WTC11 (cell line): Measurements from ENCODE around the gene TMEM238. TPM values are rescaled to one million over a fixed set of nuclear protein-coding genes. Genes with fewer than 3 reads are reported as not detected.

Experiments
- ATAC-seq: fragments of 200-7000 bp; cut with Tn5 transposase; 2 replicates; pipeline ENCODE4 v1.10.0; 2021; ENCODE audit warnings: mild to moderate bottlenecking, moderate library complexity
- CTCF ChIA-PET: fragments of 300-600 bp; sonication (Branson Sonifier 250); formaldehyde crosslinking; loops from one replicate; lab custom pipeline; 2021; ENCODE audit warnings: antibody characterized with exemption; lab: Charles Lee
- POLR2A ChIA-PET: fragments of 350-600 bp; sonication (Branson Sonifier 250); formaldehyde crosslinking; loops from one replicate; lab custom pipeline; 2021; ENCODE audit warnings: antibody characterized with exemption; lab: Charles Lee
- DNase-seq: peaks from one replicate; pipeline ENCODE4 v3.0.0; 2021; ENCODE audit warnings: low spot score
- H3K27ac Mint-ChIP-seq: 2 replicates; pipeline ENCODE4 v1.8.0; 2021; ENCODE audit warnings: mixed read lengths
- H3K27me3 Mint-ChIP-seq: 2 replicates; pipeline ENCODE4 v1.8.0; 2021; ENCODE audit warnings: low read depth, mild to moderate bottlenecking, moderate library complexity, mixed read lengths
- H3K36me3 Mint-ChIP-seq: 2 replicates; pipeline ENCODE4 v1.8.0; 2021; ENCODE audit warnings: mixed read lengths
- H3K4me1 Mint-ChIP-seq: 2 replicates; pipeline ENCODE4 v1.8.0; 2022; ENCODE audit warnings: mixed read lengths
- H3K4me3 Mint-ChIP-seq: 2 replicates; pipeline ENCODE4 v1.8.0; 2021; ENCODE audit warnings: mild to moderate bottlenecking, moderate library complexity, mixed read lengths
- H3K9me3 Mint-ChIP-seq: 2 replicates; pipeline ENCODE4 v1.8.0; 2021; ENCODE audit warnings: mixed read lengths
- CBFB ChIP-seq: sonication (generic); formaldehyde crosslinking; IDR thresholded peaks from 2 replicates; pipeline ENCODE4 v1.8.1; 2022; ENCODE audit warnings: mild to moderate bottlenecking, low read depth, missing genetic modification reagents
- CREB1 ChIP-seq: sonication (generic); formaldehyde crosslinking; IDR thresholded peaks from 2 replicates; pipeline ENCODE4 v1.8.0; 2023; ENCODE audit warnings: mild to moderate bottlenecking, missing genetic modification reagents
- E2F4 ChIP-seq: sonication (generic); formaldehyde crosslinking; IDR thresholded peaks from 2 replicates; pipeline ENCODE4 v1.8.1; 2022; ENCODE audit warnings: low read depth, mild to moderate bottlenecking, moderate library complexity, missing genetic modification reagents, borderline replicate concordance
- ELF4 ChIP-seq: sonication (generic); formaldehyde crosslinking; IDR thresholded peaks from 2 replicates; pipeline ENCODE4 v1.8.1; 2022; ENCODE audit warnings: low read depth, mild to moderate bottlenecking, moderate library complexity, missing genetic modification reagents
- EMX1 ChIP-seq: fragments of 250-450 bp; sonication (Bioruptor Pico); IDR thresholded peaks from 2 replicates; pipeline ENCODE4 v1.8.0; 2021; ENCODE audit warnings: mild to moderate bottlenecking
- ETV6 ChIP-seq: sonication (generic); formaldehyde crosslinking; IDR thresholded peaks from 2 replicates; pipeline ENCODE4 v1.8.1; 2022; ENCODE audit warnings: mild to moderate bottlenecking, missing genetic modification reagents
- FOXJ3 ChIP-seq: sonication (generic); formaldehyde crosslinking; IDR thresholded peaks from 2 replicates; pipeline ENCODE4 v1.9.0; 2021; ENCODE audit warnings: missing genetic modification reagents, mild to moderate bottlenecking, borderline replicate concordance
- GABPB1 ChIP-seq: sonication (generic); formaldehyde crosslinking; IDR thresholded peaks from 2 replicates; pipeline ENCODE4 v1.8.1; 2023; ENCODE audit warnings: mild to moderate bottlenecking, missing genetic modification reagents
- JUN ChIP-seq: sonication (generic); formaldehyde crosslinking; IDR thresholded peaks from 2 replicates; pipeline ENCODE4 v1.8.0; 2023; ENCODE audit warnings: mild to moderate bottlenecking, missing genetic modification reagents
- NFATC4 ChIP-seq: fragments of 250-450 bp; sonication (Bioruptor Pico); IDR thresholded peaks from 2 replicates; pipeline ENCODE4 v1.9.0; 2021; ENCODE audit warnings: mild to moderate bottlenecking
- NFYB ChIP-seq: sonication (generic); formaldehyde crosslinking; conservative IDR thresholded peaks from 2 replicates; pipeline ENCODE4 v1.8.0; 2022; ENCODE audit warnings: low read depth, missing genetic modification reagents
- PRRX2 ChIP-seq: fragments of 250-450 bp; sonication (Bioruptor Pico); IDR thresholded peaks from 2 replicates; pipeline ENCODE4 v1.8.0; 2021; ENCODE audit warnings: mild to moderate bottlenecking
- RELA ChIP-seq: sonication (generic); formaldehyde crosslinking; IDR thresholded peaks from 2 replicates; pipeline ENCODE4 v1.8.1; 2022; ENCODE audit warnings: missing genetic modification reagents, mild to moderate bottlenecking, borderline replicate concordance
- SMAD3 ChIP-seq: sonication (generic); formaldehyde crosslinking; IDR thresholded peaks from 2 replicates; pipeline ENCODE4 v1.8.0; 2022; ENCODE audit warnings: missing genetic modification reagents, mild to moderate bottlenecking, borderline replicate concordance
- SMAD4 ChIP-seq: sonication (generic); formaldehyde crosslinking; IDR thresholded peaks from 2 replicates; pipeline ENCODE4 v1.8.0; 2022; ENCODE audit warnings: mild to moderate bottlenecking, missing genetic modification reagents
- SOX15 ChIP-seq: fragments of 250-450 bp; sonication (Bioruptor Pico); IDR thresholded peaks from 2 replicates; pipeline ENCODE4 v1.9.0; 2021; ENCODE audit warnings: mild to moderate bottlenecking
- TEAD4 ChIP-seq: sonication (generic); formaldehyde crosslinking; IDR thresholded peaks from 2 replicates; pipeline ENCODE4 v1.8.0; 2022; ENCODE audit warnings: mild to moderate bottlenecking, missing genetic modification reagents
- TP53 ChIP-seq: sonication (generic); formaldehyde crosslinking; IDR thresholded peaks from 2 replicates; pipeline ENCODE4 v1.8.1; 2023; ENCODE audit warnings: mild to moderate bottlenecking, missing genetic modification reagents
- USF2 ChIP-seq: sonication (generic); formaldehyde crosslinking; IDR thresholded peaks from 2 replicates; pipeline ENCODE4 v1.8.1; 2023; ENCODE audit warnings: mild to moderate bottlenecking, missing genetic modification reagents, moderate library complexity
- ZNF138 ChIP-seq: sonication (generic); formaldehyde crosslinking; conservative IDR thresholded peaks from 2 replicates; pipeline ENCODE4 v1.8.1; 2022; ENCODE audit warnings: mild to moderate bottlenecking, moderate library complexity, missing genetic modification reagents
- ZNF219 ChIP-seq: sonication (generic); formaldehyde crosslinking; IDR thresholded peaks from 2 replicates; pipeline ENCODE4 v1.8.0; 2023; ENCODE audit warnings: missing genetic modification reagents, mild to moderate bottlenecking, borderline replicate concordance
- ZNF263 ChIP-seq: sonication (generic); formaldehyde crosslinking; IDR thresholded peaks from 2 replicates; pipeline ENCODE4 v1.8.1; 2022; ENCODE audit warnings: low read depth, mild to moderate bottlenecking, moderate library complexity, missing genetic modification reagents
- ZNF317 ChIP-seq: sonication (generic); formaldehyde crosslinking; IDR thresholded peaks from 2 replicates; pipeline ENCODE4 v1.8.1; 2023; ENCODE audit warnings: low read depth, mild to moderate bottlenecking, moderate library complexity, missing genetic modification reagents, borderline replicate concordance
- total RNA-seq: library from RNA; stranded (reverse); gene quantifications from 3 replicates; pipeline ENCODE4 v1.2.3, GENCODE V29; 2021
- TF ChIP-seq, protein P1 (sequence below): sonication (generic); formaldehyde crosslinking; IDR thresholded peaks from 2 replicates; pipeline ENCODE4 v1.8.0; 2022; ENCODE audit warnings: mild to moderate bottlenecking, missing genetic modification reagents
- TF ChIP-seq, protein P2 (sequence below): fragments of 250-450 bp; sonication (Bioruptor Pico); IDR thresholded peaks from 2 replicates; pipeline ENCODE4 v1.8.0; 2021; ENCODE audit warnings: mild to moderate bottlenecking
- TF ChIP-seq, protein P3 (sequence below): fragments of 250-450 bp; sonication (Bioruptor Pico); IDR thresholded peaks from 2 replicates; pipeline ENCODE4 v1.9.0; 2021; ENCODE audit warnings: moderate library complexity, mild to moderate bottlenecking, inconsistent platforms, borderline replicate concordance
- TF ChIP-seq, protein P4 (sequence below): sonication (generic); formaldehyde crosslinking; IDR thresholded peaks from 2 replicates; pipeline ENCODE4 v1.8.1; 2022; ENCODE audit warnings: mild to moderate bottlenecking, moderate library complexity, missing genetic modification reagents
- TF ChIP-seq, protein P5 (sequence below): fragments of 250-450 bp; sonication (Bioruptor Pico); IDR thresholded peaks from 2 replicates; pipeline ENCODE4 v1.9.0; 2021; ENCODE audit warnings: mild to moderate bottlenecking
- TF ChIP-seq, protein P6 (sequence below): fragments of 250-450 bp; sonication (Bioruptor Pico); IDR thresholded peaks from 2 replicates; pipeline ENCODE4 v2.1.2; 2022; ENCODE audit warnings: mild to moderate bottlenecking, moderate library complexity

The TMEM238 gene
- total RNA-seq, 1 experiment from 2014 or later: 8.3 TPM

- TF ChIP-seq E2F4 (CRISPR knock-in tag) (no peak), RELA (CRISPR knock-in tag) (no peak), FOXJ3 (CRISPR knock-in tag) (no peak), NFYB (CRISPR knock-in tag) (peak; percentile 37), SMAD3 (no peak), NFATC4 (CRISPR knock-in tag) (no peak), ETV6 (CRISPR knock-in tag) (peak; percentile 95), EMX1 (CRISPR knock-in tag) (0 out of 2 replicates have a peak, but pooled peaks have one; percentile 22), SMAD4 (CRISPR knock-in tag) (peak; percentile 52; the same call in 1 of the 2 replicates), GABPB1 (peak; percentile 62), ZNF138 (no peak), ELF4 (CRISPR knock-in tag) (no peak), ZNF219 (CRISPR knock-in tag) (no peak), TP53 (CRISPR knock-in tag) (no peak), JUN (CRISPR knock-in tag) (peak; percentile 70; the same call in 1 of the 2 replicates), USF2 (no peak), CBFB (CRISPR knock-in tag) (no peak)
- TF ChIP-seq, protein P1, sequence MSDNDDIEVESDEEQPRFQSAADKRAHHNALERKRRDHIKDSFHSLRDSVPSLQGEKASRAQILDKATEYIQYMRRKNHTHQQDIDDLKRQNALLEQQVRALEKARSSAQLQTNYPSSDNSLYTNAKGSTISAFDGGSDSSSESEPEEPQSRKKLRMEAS: peak; percentile 82
Measured at GRCh38 chr19:55385724-55386492, 1.8 kb upstream of the TMEM238 start, which contains the start of gene RPL28 (continued).

GRCh38 chr19:55384920-55385723 lies 1.0 kb upstream of the TMEM238 start:
- H3K27me3 Mint-ChIP-seq: peaks cover 24% of the 10 kb centered on the region
- H3K9me3 Mint-ChIP-seq: no peaks in the 10 kb centered on the region
- TF ChIP-seq ZNF263 (CRISPR knock-in tag): no peak
- no peak for TF ChIP-seq NFATC4 (CRISPR knock-in tag)
- TF ChIP-seq, protein P2, sequence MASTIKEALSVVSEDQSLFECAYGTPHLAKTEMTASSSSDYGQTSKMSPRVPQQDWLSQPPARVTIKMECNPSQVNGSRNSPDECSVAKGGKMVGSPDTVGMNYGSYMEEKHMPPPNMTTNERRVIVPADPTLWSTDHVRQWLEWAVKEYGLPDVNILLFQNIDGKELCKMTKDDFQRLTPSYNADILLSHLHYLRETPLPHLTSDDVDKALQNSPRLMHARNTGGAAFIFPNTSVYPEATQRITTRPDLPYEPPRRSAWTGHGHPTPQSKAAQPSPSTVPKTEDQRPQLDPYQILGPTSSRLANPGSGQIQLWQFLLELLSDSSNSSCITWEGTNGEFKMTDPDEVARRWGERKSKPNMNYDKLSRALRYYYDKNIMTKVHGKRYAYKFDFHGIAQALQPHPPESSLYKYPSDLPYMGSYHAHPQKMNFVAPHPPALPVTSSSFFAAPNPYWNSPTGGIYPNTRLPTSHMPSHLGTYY (CRISPR knock-in tag): no peak
- TF ChIP-seq, protein P3, sequence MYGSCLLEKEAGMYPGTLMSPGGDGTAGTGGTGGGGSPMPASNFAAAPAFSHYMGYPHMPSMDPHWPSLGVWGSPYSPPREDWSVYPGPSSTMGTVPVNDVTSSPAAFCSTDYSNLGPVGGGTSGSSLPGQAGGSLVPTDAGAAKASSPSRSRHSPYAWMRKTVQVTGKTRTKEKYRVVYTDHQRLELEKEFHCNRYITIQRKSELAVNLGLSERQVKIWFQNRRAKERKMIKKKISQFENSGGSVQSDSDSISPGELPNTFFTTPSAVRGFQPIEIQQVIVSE (CRISPR knock-in tag): no peak
- TF ChIP-seq, protein P4, sequence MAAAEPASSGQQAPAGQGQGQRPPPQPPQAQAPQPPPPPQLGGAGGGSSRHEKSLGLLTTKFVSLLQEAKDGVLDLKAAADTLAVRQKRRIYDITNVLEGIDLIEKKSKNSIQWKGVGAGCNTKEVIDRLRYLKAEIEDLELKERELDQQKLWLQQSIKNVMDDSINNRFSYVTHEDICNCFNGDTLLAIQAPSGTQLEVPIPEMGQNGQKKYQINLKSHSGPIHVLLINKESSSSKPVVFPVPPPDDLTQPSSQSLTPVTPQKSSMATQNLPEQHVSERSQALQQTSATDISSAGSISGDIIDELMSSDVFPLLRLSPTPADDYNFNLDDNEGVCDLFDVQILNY (CRISPR knock-in tag): no peak
- no peak for TF ChIP-seq TEAD4 (CRISPR knock-in tag)
- no peak for TF ChIP-seq ETV6 (CRISPR knock-in tag)
- TF ChIP-seq, protein P5, sequence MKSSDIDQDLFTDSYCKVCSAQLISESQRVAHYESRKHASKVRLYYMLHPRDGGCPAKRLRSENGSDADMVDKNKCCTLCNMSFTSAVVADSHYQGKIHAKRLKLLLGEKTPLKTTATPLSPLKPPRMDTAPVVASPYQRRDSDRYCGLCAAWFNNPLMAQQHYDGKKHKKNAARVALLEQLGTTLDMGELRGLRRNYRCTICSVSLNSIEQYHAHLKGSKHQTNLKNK (CRISPR knock-in tag): no peak
- no peak for TF ChIP-seq PRRX2 (CRISPR knock-in tag)
- TF ChIP-seq ZNF317: no peak
- no peak for TF ChIP-seq SOX15 (CRISPR knock-in tag)
- TF ChIP-seq CREB1 (CRISPR knock-in tag): no peak
- TF ChIP-seq, protein P6, sequence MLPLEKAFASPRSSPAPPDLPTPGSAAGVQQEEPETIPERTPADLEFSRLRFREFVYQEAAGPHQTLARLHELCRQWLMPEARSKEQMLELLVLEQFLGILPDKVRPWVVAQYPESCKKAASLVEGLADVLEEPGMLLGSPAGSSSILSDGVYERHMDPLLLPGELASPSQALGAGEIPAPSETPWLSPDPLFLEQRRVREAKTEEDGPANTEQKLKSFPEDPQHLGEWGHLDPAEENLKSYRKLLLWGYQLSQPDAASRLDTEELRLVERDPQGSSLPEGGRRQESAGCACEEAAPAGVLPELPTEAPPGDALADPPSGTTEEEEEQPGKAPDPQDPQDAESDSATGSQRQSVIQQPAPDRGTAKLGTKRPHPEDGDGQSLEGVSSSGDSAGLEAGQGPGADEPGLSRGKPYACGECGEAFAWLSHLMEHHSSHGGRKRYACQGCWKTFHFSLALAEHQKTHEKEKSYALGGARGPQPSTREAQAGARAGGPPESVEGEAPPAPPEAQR (CRISPR knock-in tag): no peak
- TF ChIP-seq, all 79 proteins: peak for 0
- ChIA-PET POLR2A (interaction anchor here (0.6 to 2.2 kb wide), 9 partner anchors 12 to 271 kb away, joined by 3 to 21 read pairs (median 3); partner anchors contain the start of genes IL11, KMT5C and UBE2S), CTCF (interaction anchor here (0.9 to 3.0 kb wide), 12 partner anchors 9 to 768 kb away, joined by 3 to 26 read pairs (median 8); partner anchors contain the start of gene KMT5C)
- Mint-ChIP-seq H3K4me3 (peak overlapping the region; percentile 100), H3K36me3 (peaks cover 41% of the 10 kb centered on the region), H3K4me1 (peaks cover 40% of the 10 kb centered on the region), H3K27ac (peak overlapping the region; percentile 99)
- DNase-seq (peak; percentile 98), ATAC-seq (peak; percentile 82)
